GM21576 (cell line): ENCODE data around the gene XPR1.
"Not testable (repeated sequence)": the region's sequence is repeated elsewhere in the genome, so short reads cannot be mapped to it uniquely, and the experiment has no call there.

Experiments
- ATAC-seq: cut with Tn5 transposase; IDR thresholded peaks from one replicate; pipeline ENCODE4 v1.9.1; 2021; ENCODE audit warnings: mild to moderate bottlenecking, moderate library complexity; ENCODE audit not compliant: unreplicated experiment

The XPR1 gene

DNA sequence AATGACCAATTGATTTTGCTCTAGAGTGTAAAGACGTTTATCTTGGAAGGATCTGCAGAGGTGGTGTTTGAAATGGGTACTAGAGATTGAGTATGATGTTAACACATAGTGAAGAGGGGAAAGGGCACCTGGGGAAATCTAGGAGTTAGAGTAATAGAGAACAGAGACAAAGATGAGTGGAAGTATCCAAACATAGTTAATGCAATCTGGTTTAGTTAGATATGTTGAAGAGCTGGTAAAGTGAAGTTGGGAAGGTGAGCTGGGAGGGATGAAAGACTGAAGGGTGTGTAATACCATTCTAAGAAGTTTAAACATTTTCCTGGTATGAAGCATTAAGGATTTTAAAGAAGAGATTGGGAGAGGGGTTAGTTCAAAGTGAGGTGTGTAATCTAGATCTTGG, 11.0 kb downstream of the XPR1 start:
- ATAC-seq, result no peak

DNA sequence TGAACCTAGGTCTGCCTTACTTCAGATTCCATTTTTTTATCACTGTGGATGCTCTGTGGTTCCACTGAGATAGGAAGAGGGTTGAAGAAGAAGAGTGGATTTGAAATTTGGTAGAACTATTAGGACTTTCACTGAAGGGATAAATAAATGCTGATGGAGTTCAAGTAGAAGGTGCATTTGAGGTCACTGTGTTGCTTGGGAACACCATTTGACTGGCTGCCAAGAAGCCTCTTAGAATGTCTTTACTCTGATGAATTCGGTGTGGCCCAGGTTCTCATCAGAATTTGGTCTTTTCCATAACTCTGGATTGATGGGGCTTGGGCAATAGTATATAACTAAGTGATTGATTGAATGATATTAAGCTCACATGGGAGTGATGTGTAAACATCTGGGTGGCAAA, 11.9 kb downstream of the XPR1 start:
- no peak for ATAC-seq

DNA sequence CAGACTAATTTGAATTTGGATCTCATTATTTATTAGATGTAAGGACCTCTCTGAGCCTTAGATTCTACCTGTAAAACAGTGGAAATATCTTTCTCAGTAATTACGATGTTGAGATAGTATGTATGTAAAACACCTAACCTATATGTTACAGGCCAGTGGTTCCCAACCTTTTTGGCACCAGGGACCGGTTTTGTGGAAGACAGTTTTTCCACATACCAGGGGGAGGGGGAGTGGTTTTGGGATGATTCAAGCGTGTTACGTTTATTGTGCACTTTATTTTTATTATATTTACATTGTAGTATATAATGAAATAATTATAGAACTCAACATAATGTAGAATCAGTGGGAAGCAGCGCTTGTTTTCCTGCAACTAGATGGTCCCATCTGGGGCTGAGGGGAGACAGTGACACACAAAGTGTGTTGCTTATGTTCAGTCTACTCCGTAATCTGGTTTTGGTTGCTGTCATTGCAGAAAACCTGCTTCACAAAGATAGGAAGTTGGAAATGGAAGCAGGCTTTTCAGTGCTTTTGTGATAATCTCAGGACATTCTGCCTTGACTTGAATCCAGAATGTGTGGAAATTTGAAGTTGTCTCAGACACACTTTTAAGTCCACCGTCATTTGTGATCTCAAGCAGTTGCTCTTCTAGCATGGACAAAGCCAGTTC, 12.8 kb downstream of the XPR1 start:
- no peak for ATAC-seq

DNA sequence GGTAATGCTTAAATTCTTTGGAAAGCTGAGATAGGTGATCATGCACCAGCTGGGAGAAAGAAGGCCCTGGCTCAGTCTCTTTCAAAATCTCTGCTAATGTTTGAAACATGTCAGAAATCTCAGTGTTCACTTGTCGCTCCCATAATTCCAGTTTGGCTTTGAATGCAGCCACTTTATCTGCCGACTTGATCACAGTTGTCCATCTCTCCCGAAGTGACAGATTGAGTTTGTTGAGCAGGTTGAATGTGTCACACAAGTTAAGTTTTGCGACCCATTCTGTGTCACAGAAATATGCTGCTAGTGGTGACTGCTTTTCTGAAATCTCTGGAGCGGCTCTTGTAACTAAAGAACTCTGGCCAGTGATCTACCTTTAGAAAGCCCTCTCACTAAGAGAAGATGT, 13.4 kb downstream of the XPR1 start:
- not testable (repeated sequence) for ATAC-seq

GRCh38 chr1:180646093-180646492, 14.3 kb downstream of the XPR1 start:
- ATAC-seq, result no peak

DNA sequence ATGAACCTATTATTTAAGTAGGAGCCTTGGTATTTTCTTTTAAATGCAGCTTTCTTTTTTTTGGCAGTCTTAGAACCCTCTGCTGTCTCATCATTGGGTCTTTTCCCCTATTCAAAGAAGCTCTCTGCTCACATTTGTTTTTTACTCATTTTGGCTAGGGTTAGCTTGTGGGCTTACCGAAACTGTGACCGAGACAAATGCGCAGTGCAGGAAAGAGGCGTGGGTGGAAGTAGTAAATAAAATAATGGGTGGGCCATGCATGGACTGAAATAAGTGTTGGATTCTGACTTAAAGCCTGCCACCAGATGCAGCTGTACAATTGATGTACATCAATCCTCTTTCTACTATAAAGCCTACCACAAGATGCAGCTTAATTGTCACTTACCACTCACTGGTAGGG, 14.7 kb downstream of the XPR1 start:
- ATAC-seq, result no peak

DNA sequence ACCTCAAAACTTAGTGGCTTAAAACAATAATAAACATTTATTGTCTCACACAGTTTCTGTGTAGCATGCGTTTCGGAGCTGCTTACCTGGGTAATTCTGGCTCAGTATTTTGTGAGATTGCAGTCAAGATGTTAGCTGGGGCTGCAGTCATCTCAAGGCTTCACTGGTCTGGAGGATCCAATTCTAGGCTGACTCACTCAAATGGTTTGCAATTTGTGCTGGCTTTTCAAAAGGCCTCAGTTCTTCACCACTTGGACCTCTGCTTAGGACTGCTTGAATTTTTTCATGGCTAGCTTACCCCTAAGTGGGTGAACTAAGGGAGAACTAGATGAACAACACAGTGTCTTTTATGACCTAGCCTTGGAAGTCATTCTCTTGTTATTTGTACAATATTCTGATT, 21.0 kb downstream of the XPR1 start:
- no peak for ATAC-seq

- ATAC-seq, result no peak
Measured at GRCh38 chr1:180662709-180663108, 30.9 kb downstream of the XPR1 start.

GRCh38 chr1:180670681-180671080, 38.9 kb downstream of the XPR1 start:
- no peak for ATAC-seq

GRCh38 chr1:180672105-180672504, 40.3 kb downstream of the XPR1 start:
- ATAC-seq, result no peak

DNA sequence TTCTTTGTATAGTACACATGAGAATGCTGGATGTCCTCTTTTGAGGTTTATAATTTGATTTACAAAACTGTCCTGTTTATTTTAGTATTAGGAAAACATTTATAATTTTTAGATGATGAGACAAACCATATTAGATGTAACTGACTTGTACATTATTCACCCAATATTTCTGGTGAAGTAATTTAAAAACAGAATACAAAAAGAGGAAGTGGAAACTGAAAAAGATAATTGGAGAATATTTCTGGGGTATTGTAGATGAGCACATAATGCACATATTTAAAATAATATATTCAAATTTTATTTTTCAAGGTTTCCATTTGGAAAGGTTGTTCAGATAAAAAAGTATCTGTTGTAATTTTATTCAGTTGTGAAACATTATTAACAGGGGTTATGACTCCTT, 40.7 kb downstream of the XPR1 start:
- no peak for ATAC-seq

DNA sequence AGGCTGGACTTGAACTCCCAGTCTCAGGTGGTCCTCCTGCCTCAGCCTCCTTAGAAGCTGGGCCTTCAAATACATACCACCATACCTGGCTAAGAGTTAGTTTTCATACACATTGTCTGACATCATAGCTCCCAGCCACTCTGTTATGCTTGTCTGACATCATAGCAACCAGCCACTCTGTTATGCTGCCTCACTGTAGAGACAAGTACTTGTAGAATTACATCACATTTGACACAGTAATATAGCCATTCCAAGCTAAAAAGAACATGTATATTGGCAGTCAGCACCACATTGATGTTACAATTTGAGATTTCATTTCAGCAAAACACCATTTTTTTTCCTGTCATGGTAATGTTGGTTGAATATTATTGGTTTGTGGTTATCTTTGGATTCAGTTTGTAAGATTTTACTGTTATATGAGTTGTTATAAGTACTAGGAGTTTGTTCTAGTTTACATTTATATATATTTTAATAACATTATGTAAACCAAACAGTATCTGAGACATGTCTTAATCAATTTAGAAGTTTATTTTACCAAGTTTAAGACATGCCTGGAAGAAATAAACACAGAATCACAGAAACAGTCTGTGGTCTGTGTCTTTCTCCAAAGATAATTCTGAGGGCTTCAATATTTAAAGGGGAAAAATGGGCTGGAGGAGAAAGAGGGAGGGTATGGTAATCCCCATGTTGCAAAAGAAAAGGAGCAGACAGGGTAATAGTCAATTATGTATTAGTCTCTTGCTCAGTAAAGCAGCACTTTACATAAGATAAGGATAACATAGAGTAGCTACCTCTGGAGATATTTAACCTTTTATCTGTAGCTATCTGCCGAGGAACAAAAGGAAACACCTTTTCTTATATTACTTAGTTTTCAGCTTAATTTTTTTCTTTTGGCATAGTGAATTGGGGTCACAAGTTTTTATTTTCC, 43.0 kb downstream of the XPR1 start:
- ATAC-seq, result no peak

DNA sequence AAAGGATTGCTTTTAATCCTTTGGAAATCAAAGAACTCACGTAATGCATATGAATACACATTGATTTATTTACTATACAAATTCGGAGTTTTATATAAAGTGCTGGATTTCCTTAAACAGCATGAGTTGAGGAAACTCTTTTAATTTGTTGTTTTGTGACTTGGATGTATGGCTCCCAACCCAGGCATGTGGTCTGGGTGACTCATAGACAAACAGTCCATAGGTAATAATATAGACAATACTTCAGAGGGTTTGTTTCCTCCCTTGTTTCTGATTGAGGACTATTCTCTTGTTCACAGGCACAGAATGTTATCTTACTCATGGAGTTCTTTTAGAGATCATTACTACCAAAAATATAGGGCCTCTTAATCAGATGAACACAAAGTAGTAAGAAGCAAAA, 43.8 kb downstream of the XPR1 start:
- ATAC-seq, result no peak

DNA sequence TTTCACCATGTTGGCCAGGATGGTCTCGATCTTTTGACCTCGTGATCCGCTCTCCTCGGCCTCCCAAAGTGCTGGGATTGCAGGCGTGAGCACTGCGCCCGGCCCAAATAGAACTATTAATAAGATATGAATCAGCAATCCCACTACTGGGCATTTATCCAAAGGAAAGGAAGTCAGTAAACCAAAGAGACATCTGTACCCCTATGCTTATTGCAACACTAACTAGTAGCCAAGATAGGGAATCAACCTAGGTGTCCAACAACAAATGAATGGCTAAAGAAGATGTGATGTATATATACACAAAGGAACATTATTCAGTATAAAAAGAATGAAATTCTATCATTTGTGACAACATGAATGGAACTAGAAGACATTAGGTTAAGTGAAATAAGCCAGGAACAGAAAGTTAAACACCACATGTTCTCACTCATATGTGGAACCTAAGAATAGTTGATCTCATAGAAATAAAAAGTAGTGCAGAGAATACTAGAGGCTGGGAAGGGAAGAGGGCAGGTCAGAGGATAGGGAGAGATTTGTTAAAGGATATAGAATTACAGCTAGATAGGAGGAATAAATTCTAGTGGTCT, 48.8 kb downstream of the XPR1 start:
- no peak for ATAC-seq

- ATAC-seq, result not testable (repeated sequence)
Measured at GRCh38 chr1:180683117-180683516, 51.3 kb downstream of the XPR1 start.

DNA sequence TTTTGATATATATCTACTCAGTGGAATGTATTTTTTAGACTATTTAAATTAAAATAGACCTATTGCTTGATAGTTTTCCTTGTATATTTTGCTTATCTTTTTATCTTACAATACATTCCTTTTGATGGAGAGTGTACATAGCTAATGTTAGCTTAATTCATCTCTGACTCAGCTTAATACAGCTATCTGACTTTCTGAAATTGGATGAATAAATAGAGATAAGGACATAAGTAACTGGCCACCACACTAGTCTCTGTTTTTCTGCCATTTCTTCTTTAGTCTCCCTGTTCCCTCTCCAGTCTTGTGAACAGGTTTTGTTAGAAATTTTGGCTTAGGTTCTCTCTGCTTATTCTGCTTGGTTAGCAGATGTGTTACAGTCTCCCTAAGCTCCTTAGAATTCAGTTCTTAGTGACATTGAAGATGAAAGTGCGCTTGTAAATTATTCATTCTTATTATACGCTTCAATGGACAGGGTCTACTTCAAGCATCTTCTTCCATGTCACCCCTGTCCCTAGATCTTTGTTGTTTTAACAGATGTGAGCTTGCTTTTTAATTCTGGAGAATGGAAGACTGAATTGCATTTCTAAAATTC, 59.6 kb downstream of the XPR1 start:
- ATAC-seq, result no peak

- no peak for ATAC-seq
Measured at GRCh38 chr1:180693564-180694244, 61.9 kb downstream of the XPR1 start.

DNA sequence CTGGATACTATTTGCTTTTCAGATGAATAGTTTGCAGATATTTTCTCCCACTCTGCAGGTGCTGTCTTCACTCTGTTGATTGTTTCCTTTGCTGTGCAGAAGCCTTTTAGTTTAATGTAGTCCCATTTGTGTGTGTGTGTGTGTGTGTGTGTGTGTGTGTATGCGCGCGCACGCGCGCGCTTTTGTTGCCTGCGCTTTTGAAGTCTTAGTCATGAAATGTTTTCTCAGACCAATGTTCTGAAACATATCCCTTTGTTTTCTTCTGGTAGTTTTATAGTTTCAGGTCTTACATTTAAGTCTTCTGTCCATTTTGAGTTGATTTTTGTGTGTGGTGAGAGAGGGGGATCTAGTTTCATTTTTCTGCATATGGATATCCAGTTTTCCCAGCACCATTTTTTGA, 63.5 kb downstream of the XPR1 start:
- no peak for ATAC-seq

DNA sequence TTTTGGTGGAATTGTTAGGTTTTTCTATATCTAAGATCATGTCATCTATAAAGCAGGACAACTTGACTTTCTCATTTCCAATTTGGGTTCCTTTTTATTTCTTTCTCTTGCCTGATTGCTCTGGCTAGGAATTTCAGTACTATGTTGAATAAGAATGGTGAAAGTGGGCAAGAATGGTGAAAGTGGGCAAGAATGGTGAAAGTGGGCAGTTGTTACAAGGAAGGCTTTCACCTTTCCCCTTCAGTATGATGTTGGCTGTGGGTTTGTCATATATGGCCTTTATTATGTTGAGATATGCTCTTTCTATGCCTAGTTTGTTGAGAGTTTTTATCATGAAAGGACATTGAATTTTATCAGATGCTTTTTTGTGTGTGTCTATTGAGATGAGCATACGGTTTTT, 64.5 kb downstream of the XPR1 start:
- no peak for ATAC-seq

DNA sequence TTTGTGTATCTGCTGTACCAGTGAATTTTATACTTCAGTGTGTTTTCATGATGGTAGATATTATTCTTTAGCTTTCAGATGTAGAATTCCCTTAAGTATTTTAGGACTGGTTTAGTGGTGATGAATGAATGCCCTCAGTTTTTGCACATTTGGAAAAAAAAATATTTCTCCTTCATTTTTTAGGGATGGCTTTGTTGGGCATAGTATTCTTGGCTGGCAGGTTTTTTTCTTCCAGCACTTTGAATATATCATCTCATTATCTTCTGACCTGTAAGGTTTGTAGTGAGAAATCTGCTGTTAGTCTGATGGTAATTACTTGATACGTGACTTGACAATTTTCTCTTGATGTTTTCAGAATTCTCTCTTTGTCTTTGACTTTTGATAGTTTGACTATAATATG, 66.8 kb downstream of the XPR1 start:
- no peak for ATAC-seq

GRCh38 chr1:180702376-180702775, 70.6 kb downstream of the XPR1 start:
- ATAC-seq, result not testable (repeated sequence)
